H1 (cell line): ENCODE measurements around the gene ABL2. TPM values are rescaled to one million over a fixed set of nuclear protein-coding genes. Genes with fewer than 3 reads are reported as not detected.

ENCODE experiments used
- BCL11A ChIP-seq, 2 experiments: IDR thresholded peaks; one replicate each; pipeline ENCODE4 v1.6.1; 2011; ENCODE audit warnings: low read depth in 2 of 2, low read length in 2 of 2, mild to moderate bottlenecking in 2 of 2
- CHD2 ChIP-seq: IDR thresholded peaks from 2 replicates; pipeline ENCODE4 v1.6.1; 2012; ENCODE audit warnings: low read length, improper control_type of control experiment
- CREB1 ChIP-seq: IDR thresholded peaks from 2 replicates; pipeline ENCODE4 v1.6.1; 2012; ENCODE audit warnings: inconsistent platforms
- HDAC6 ChIP-seq: IDR thresholded peaks from one replicate; pipeline ENCODE4 v1.7.1; 2012; ENCODE audit warnings: low read depth, mild to moderate bottlenecking, inconsistent platforms, low read length, moderate library complexity
- PHF8 ChIP-seq: fragments of 200-600 bp; sonication (generic); conservative IDR thresholded peaks from 2 replicates; pipeline ENCODE4 v1.7.1; 2012; ENCODE audit warnings: low read depth, mild to moderate bottlenecking, inconsistent platforms, low read length, moderate library complexity
- SP2 ChIP-seq: IDR thresholded peaks from 2 replicates; pipeline ENCODE4 v1.6.1; 2012; ENCODE audit warnings: mild to moderate bottlenecking, low read length, inconsistent platforms
- TCF12 ChIP-seq: IDR thresholded peaks from 2 replicates; pipeline ENCODE4 v1.6.1; 2011; ENCODE audit warnings: low read depth, mild to moderate bottlenecking, low read length
- polyA plus RNA-seq, 7 experiments: library from polyadenylated mRNA; depleted of rRNA in 3 of 7; stranded (reverse) in 5 of 7; unstranded in 2 of 7; fragments of >200 nt in 5 of 7; fragments of 200-250 nt in 2 of 7; gene quantifications; 1 replicate in 5 of 7; 2 replicates in 1 of 7; 4 replicates in 1 of 7; pipeline versions ENCODE4 v1.2.1 to v1.2.3, GENCODE V29; 2011 to 2013; ENCODE audit warnings: missing spikeins in 2 of 7, mixed read lengths in 2 of 7
- total RNA-seq: library from RNA; stranded (reverse); fragmentation: NEBNext Ultra II Directional; extraction: Animal tissue kit (Norgen Biotek cat#: 25700); gene quantifications from 2 replicates; pipeline ENCODE4 v1.2.1, GENCODE V29; 2021

The ABL2 gene
- total and polyA plus RNA-seq, 2 of the 8 experiments (the other 6 are each of a cell fraction or from before 2014, with no cell fraction given): 4.5 to 19.1 TPM

DNA sequence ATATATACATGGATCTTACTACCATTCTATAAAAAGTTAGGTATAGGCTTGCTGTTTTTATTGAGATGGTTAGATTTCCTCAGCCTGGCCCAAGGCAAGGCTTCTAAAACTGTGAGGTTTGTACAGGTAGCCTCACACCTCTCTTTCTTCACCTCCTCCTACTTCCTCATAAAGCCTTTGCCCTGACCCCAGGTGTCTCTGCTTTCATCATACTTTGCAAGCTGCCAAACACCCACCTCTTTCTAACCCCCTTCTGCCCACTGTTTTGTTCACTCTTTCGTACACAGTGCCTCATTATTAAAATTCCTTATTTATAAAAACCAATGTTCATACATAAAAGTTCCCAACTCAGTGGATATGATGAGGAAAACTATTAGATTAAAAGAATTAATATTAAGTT lies 32.7 kb upstream of the ABL2 start (continued):
- no peak for TF ChIP-seq CHD2
- no peak for TF ChIP-seq HDAC6
- TF ChIP-seq PHF8: no peak
- no peak for TF ChIP-seq CREB1
- no peak for TF ChIP-seq SP2
- TF ChIP-seq TCF12: no peak
- no peak for TF ChIP-seq BCL11A (IDR thresholded peaks at IDR 0.05; ENCODE audit: low read depth in 2 of 2, low read length in 2 of 2)
